Epithelial cell of proximal tubule (primary cell): ENCODE data around the gene CXXC5. TPM values are rescaled to one million over a fixed set of nuclear protein-coding genes. Genes with fewer than 3 reads are reported as not detected.

ENCODE experiments used
- DNase-seq: peaks from one replicate; pipeline ENCODE4 v3.0.0-alpha.2; 2011; ENCODE audit warnings: low read depth
- H3K4me3 ChIP-seq: 2 replicates; pipeline ENCODE4 v1.5.1; 2011; ENCODE audit warnings: low read depth, mild to moderate bottlenecking, low read length
- total RNA-seq: library from RNA; depleted of rRNA; stranded (reverse); fragments of >200 nt; gene quantifications from 2 replicates; pipeline ENCODE4 v1.2.3, GENCODE V29; 2015
- TF ChIP-seq, protein P1 (sequence below): conservative IDR thresholded peaks from 2 replicates; pipeline ENCODE4 v1.5.1; 2012; ENCODE audit warnings: low read depth, mild to moderate bottlenecking, low read length

Gene CXXC5
- total RNA-seq, 1 donor from 2014 or later, result 56.4 TPM

DNA sequence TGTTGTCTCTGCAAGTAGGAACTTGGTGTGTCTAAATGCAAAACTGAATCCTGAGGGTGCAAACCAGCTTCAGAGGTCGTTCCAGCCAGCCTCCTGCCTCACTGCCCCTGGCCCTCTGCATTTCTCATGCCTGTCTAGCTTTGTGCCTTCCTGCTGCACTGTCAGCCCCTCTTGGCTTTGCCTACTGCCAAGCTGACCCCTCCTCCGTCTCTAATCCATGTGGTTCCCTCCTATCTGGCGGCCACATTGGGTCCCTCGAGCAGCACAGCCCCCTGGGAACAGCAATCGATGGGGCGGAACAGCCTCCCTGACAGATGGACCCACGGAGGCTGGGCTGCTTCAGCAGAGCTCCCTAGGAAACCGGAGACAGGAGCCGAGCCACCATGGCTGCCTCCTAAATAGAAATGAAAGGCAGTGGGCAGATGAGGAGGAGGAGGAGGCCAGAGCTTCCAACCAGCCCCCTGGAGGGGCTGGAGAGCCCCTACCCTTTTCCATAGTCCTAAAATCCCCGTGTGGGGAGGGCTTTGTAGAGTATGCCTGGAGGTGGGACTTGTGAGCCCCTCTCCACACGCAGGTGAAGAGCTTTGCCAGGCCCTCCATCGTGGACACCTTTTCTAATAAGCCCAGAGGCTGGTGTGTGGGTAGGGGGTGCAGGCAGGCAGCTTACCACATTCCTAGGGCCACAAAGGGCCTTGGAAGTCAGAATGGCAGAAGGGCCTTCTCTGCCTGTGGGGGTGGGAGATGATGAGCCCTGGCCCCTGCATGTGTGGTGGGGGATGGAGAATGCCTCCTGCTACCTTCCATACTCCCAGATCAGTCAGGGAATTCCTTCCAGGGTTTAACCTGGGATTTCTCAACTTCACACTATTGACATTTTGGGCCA lies 9.2 kb upstream of the CXXC5 start:
- TF ChIP-seq, protein P1, sequence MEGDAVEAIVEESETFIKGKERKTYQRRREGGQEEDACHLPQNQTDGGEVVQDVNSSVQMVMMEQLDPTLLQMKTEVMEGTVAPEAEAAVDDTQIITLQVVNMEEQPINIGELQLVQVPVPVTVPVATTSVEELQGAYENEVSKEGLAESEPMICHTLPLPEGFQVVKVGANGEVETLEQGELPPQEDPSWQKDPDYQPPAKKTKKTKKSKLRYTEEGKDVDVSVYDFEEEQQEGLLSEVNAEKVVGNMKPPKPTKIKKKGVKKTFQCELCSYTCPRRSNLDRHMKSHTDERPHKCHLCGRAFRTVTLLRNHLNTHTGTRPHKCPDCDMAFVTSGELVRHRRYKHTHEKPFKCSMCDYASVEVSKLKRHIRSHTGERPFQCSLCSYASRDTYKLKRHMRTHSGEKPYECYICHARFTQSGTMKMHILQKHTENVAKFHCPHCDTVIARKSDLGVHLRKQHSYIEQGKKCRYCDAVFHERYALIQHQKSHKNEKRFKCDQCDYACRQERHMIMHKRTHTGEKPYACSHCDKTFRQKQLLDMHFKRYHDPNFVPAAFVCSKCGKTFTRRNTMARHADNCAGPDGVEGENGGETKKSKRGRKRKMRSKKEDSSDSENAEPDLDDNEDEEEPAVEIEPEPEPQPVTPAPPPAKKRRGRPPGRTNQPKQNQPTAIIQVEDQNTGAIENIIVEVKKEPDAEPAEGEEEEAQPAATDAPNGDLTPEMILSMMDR, result no peak
- H3K4me3 ChIP-seq, result no peak overlapping the region
- no peak for DNase-seq

DNA sequence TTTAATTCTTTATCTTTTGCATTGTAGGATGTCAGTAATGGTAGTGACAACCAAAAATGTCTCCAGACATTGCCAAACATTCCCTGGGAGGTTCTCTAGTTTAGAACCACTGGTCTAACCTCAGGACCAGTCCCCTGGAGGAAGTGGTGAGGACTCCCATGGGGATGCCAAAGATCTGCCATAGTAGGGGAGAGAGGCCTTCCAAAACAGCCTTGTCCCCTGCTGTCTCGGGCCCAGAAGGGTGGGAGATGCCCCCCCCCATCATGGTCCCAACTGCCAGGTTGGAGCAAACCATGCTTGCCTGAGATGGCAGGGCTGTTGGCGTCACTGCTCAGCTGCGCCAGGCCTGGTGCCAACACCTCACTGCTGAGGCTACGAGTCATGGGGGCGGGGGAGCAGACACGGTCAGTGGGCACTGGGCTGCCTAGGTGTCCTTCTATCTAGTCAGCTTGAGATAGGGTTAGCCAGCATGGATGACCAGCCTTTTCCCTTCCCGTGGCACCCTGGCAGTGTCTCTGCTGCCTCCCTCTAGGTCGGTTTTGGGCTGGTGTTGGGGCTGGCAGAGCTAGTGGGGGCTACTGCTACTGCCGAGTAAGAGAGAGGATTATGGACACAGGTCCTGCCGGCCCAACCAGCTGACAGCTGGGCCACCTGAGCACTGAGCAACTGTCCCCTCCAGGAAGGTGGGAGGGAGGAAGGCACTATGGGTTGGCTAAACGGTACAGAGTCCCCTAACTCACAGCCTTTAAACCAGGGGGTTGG lies 8.3 kb upstream of the CXXC5 start:
- H3K4me3 ChIP-seq, result no peak overlapping the region
- TF ChIP-seq, protein P1, result no peak
- no peak for DNase-seq

DNA sequence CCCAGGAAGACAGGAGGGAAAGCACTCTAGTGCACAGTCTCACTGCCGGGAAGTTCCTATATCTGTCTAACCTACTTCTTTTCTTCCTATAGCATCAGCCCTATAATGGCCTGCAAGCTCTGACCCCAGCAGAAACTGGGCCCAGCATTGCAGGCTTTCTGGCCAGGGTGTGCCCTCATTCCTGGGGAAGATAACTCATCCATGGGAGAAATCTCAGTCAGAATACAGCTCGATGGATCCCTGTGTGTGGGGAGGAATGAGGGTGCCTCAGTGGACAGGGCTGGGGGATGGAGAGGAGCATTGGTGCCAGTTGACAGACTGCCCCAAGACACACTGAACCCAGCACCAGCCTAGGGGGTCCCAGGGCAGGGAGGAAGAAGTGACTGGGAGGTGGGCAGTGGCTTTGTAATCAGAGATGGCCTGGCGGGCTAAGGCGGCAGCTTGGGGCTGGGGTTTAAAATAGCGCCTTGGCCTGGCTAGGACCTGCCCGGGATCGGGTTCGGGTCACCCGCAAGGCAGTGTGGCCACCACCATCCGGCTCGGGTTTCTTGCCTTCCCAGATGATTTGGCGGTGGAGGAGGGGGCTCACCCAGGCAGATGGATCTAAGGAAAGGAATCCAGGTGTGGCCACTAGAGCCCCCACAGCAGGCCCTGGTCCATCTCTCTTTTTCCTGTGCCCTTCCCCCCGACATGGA lies 7.6 kb upstream of the CXXC5 start:
- no peak overlapping the region for H3K4me3 ChIP-seq
- TF ChIP-seq, protein P1, result no peak
- no peak for DNase-seq

DNA sequence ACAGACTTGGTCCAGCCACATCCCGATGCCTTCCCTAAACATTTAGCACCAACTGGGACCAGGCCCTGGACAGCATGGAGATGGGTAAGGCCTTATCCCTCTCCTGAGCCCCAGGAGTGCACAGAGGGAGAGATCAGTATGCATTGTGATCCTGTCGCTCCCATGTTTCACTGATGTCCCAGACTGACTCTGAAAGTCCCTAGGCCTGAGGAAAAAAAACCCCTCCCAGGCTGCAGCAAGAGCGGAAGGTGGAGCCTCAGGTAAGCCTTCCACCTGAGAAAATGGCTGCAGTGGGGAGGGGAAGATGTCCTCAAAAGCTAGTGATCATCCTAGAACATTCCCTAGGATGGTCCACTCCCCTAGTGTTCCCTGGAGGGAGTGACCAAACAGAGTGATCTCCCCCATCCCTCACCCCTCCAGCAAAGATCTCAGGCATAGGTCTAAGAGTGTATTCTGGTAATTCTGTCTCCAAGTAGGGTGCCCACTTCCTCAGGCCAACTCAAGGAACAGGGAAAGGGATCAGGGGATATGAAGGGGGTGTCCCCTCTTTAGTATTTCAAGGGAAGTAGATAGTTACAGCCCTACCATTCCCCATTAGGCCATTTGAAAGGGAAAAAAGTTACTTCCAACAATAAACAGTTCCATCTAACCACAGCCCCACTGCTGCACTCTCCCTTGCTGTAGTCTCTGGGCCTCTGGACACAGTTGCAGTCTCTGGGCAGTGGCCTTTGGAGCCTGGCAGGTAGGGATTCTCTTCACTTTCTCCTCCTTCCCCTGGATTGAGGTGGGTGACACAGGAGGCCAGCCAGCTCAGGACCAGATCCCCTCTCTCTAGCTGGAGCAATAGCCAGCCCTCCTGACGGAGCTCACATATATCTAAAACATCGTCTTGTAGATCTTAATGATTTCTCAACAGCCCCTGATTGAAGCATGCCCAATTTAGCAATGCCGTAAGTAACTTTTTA lies 6.8 kb upstream of the CXXC5 start:
- no peak overlapping the region for H3K4me3 ChIP-seq
- DNase-seq, result no peak
- TF ChIP-seq, protein P1, result no peak

DNA sequence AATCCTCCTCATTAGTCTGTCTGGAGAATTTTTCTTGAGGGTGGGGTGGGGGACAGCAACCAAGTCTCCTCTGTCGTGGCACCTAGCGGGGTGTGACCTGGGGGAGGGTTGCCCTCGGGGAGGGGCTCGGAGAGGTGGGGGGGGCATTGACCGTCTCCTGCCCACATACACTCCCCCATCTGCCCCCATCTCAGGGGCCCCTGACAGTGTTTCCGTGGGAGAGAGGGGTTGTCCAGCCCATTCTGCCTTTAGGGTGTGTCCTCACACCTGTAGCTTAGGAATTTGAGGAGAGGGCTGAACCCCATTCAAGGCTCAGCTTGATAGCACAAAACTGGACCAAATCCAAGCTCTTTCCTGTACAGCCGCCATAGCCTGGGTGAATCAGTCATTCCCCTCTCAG lies 5.9 kb upstream of the CXXC5 start:
- no peak overlapping the region for H3K4me3 ChIP-seq
- DNase-seq, result no peak
- TF ChIP-seq, protein P1, result no peak
